Parathyroid adenoma (tissue), 2 donors: ENCODE results near the gene TTYH2.

Source experiments
- H2AFZ ChIP-seq: fragments of 300-600 bp; sonication (generic); one replicate; pipeline ENCODE4 v1.7.0; 2017; ENCODE audit warnings: antibody characterized with exemption, mild to moderate bottlenecking
- H3K27ac ChIP-seq: fragments of 300-600 bp; sonication (generic); one replicate; pipeline ENCODE4 v1.7.0; 2017
- H3K27me3 ChIP-seq: fragments of 300-600 bp; sonication (generic); one replicate; pipeline ENCODE4 v1.7.0; 2017; ENCODE audit warnings: low read length; ENCODE audit not compliant: control insufficient read depth, insufficient read depth
- H3K36me3 ChIP-seq: fragments of 300-600 bp; sonication (generic); one replicate; pipeline ENCODE4 v1.7.0; 2017; ENCODE audit warnings: low read length; ENCODE audit not compliant: control insufficient read depth, insufficient read depth
- H3K4me1 ChIP-seq: fragments of 300-600 bp; sonication (generic); one replicate; pipeline ENCODE4 v1.7.0; 2017; ENCODE audit warnings: control low read depth
- H3K4me2 ChIP-seq: fragments of 300-600 bp; sonication (generic); one replicate; pipeline ENCODE4 v1.7.0; 2017; ENCODE audit warnings: low read length
- H3K4me3 ChIP-seq: fragments of 300-600 bp; sonication (generic); one replicate; pipeline ENCODE4 v1.7.0; 2017; ENCODE audit warnings: low read depth, low read length
- H3K79me2 ChIP-seq: fragments of 300-600 bp; sonication (generic); one replicate; pipeline ENCODE4 v1.7.0; 2017; ENCODE audit warnings: control low read depth
- H3K9ac ChIP-seq: fragments of 300-600 bp; sonication (generic); one replicate; pipeline ENCODE4 v1.7.0; 2017; ENCODE audit warnings: mild to moderate bottlenecking
- H3K9me3 ChIP-seq: fragments of 300-600 bp; sonication (generic); one replicate; pipeline ENCODE4 v1.7.0; 2017; ENCODE audit warnings: low read length; ENCODE audit not compliant: control insufficient read depth
- TF ChIP-seq, protein P1 (sequence below): fragments of 300-600 bp; sonication (generic); IDR thresholded peaks from one replicate; pipeline ENCODE4 v1.7.0; 2017; ENCODE audit warnings: antibody characterized with exemption, mild to moderate bottlenecking
- donor health status: primary hyperparathyroidism.

Gene TTYH2

DNA sequence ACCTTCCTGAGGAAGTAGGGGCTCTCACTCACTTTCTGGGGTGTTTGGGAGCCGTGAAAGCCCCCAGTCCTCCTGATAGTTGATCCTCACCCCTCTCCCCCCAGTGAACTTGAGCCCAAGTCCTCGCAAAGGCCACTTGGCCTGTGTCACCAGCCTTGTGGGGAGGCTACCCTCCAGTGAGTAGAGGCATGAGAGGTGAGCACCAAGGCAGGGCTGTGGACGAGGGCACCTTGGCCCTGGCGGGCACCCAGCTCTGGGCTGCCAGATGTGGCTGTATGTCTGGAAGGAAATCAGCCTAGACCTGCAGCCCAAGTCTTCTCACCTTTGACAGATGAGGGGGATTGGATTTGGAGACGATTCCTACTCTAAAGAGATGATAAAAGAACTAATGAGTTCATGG lies 3.1 kb downstream of the TTYH2 start:
- no peaks in the 10 kb centered on the region for H3K27me3 ChIP-seq
- no peaks in the 10 kb centered on the region for H3K36me3 ChIP-seq
- H3K4me2 ChIP-seq, result no peak overlapping the region
- peaks cover 3% of the 10 kb centered on the region for H3K4me1 ChIP-seq
- no peaks in the 10 kb centered on the region for H3K9me3 ChIP-seq
- H3K9ac ChIP-seq, result no peak overlapping the region
- H3K4me3 ChIP-seq, result no peak overlapping the region
- no peak overlapping the region for H2AFZ ChIP-seq
- no peak overlapping the region for H3K27ac ChIP-seq
- TF ChIP-seq, protein P1, sequence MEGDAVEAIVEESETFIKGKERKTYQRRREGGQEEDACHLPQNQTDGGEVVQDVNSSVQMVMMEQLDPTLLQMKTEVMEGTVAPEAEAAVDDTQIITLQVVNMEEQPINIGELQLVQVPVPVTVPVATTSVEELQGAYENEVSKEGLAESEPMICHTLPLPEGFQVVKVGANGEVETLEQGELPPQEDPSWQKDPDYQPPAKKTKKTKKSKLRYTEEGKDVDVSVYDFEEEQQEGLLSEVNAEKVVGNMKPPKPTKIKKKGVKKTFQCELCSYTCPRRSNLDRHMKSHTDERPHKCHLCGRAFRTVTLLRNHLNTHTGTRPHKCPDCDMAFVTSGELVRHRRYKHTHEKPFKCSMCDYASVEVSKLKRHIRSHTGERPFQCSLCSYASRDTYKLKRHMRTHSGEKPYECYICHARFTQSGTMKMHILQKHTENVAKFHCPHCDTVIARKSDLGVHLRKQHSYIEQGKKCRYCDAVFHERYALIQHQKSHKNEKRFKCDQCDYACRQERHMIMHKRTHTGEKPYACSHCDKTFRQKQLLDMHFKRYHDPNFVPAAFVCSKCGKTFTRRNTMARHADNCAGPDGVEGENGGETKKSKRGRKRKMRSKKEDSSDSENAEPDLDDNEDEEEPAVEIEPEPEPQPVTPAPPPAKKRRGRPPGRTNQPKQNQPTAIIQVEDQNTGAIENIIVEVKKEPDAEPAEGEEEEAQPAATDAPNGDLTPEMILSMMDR, result no peak
- no peaks in the 10 kb centered on the region for H3K79me2 ChIP-seq

DNA sequence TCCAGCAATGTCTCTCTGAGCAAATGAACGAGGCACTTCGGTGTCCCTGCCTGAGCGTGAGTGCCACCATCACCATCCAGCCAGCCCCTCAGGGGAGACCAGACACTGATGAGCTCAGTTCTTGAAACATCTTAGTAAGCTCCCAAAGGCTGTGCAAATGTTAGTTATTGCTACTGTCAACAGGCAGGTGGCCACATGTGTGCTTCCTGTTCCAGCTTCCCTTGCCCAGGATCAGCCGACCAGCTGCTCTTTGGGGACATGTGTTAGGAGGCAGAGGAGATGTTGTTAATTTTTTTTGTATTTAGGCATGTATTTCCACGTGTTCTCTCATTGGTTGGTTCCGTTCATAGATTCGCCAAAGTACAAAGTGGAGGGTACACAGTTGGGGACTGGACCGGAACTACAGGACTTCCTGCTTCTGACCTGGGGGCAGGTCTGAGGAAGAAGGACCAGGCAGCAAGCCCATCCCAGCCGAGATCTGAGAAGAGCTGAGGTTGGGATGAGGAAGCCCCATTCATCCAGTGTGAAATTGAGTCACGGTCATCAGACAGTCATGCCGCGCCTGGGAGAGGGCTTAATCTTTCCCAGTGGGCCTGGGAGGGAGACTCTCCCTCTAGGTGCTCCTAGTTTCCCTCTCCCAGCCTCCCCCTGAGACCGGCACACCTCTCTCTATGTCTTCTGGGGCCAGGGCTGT lies 3.8 kb downstream of the TTYH2 start:
- H3K4me3 ChIP-seq, result no peak overlapping the region
- H3K27me3 ChIP-seq, result no peaks in the 10 kb centered on the region
- TF ChIP-seq, protein P1, result no peak
- H3K4me2 ChIP-seq, result no peak overlapping the region
- H3K79me2 ChIP-seq, result no peaks in the 10 kb centered on the region
- H3K9ac ChIP-seq, result no peak overlapping the region
- peaks cover 3% of the 10 kb centered on the region for H3K4me1 ChIP-seq
- no peak overlapping the region for H3K27ac ChIP-seq
- H2AFZ ChIP-seq, result no peak overlapping the region
- H3K36me3 ChIP-seq, result no peaks in the 10 kb centered on the region
- H3K9me3 ChIP-seq, result no peaks in the 10 kb centered on the region

DNA sequence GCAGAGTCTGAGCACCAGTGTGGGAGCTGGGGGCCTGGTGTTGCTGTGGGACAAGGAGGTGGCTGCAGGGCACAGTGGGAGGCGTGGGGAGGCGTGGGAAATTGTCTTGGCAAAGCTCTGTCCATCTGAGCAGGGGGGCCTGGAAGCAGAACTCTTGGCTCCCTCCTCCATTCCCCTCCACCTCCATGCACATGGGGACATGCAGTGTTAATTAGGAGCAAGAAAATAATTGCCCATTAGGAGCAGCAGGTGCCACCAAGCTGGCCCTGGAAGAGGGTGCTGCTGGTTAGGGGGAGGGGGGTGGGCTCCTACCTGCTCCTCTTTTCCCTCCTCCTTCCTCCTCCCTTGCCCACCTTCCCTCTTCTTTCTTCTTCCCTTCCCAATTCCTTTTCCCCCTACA lies 4.5 kb downstream of the TTYH2 start:
- no peak overlapping the region for H2AFZ ChIP-seq
- H3K27me3 ChIP-seq, result no peaks in the 10 kb centered on the region
- H3K4me3 ChIP-seq, result no peak overlapping the region
- TF ChIP-seq, protein P1, result no peak
- H3K27ac ChIP-seq, result no peak overlapping the region
- no peak overlapping the region for H3K4me2 ChIP-seq
- H3K4me1 ChIP-seq, result peaks cover 3% of the 10 kb centered on the region
- no peaks in the 10 kb centered on the region for H3K79me2 ChIP-seq
- no peak overlapping the region for H3K9ac ChIP-seq
- H3K36me3 ChIP-seq, result no peaks in the 10 kb centered on the region
- no peaks in the 10 kb centered on the region for H3K9me3 ChIP-seq

DNA sequence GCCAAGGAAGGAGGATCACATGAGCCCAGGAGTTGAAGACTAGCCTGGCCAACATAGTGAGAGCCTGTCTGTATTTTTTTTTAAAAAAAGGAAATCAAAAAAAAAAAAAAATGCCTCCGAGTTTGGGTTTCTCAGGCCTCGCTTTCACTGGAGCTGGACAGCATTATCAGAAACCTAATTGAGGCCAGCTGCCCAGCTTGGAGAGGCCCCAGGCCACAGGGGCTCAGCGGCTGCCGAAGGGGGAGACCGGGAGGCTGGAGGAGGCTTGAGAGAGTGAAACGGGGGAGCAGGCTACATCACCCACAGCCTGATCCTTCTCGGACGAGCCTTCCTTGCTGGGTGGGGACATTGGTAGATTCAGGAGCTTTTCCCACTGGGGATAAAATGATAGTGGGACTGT lies 5.1 kb downstream of the TTYH2 start:
- H3K9ac ChIP-seq, result no peak overlapping the region
- H3K79me2 ChIP-seq, result no peaks in the 10 kb centered on the region
- H2AFZ ChIP-seq, result no peak overlapping the region
- H3K27me3 ChIP-seq, result no peaks in the 10 kb centered on the region
- H3K36me3 ChIP-seq, result no peaks in the 10 kb centered on the region
- TF ChIP-seq, protein P1, result no peak
- H3K4me3 ChIP-seq, result no peak overlapping the region
- H3K27ac ChIP-seq, result no peak overlapping the region
- H3K9me3 ChIP-seq, result no peaks in the 10 kb centered on the region
- H3K4me1 ChIP-seq, result peaks cover 3% of the 10 kb centered on the region
- H3K4me2 ChIP-seq, result no peak overlapping the region

DNA sequence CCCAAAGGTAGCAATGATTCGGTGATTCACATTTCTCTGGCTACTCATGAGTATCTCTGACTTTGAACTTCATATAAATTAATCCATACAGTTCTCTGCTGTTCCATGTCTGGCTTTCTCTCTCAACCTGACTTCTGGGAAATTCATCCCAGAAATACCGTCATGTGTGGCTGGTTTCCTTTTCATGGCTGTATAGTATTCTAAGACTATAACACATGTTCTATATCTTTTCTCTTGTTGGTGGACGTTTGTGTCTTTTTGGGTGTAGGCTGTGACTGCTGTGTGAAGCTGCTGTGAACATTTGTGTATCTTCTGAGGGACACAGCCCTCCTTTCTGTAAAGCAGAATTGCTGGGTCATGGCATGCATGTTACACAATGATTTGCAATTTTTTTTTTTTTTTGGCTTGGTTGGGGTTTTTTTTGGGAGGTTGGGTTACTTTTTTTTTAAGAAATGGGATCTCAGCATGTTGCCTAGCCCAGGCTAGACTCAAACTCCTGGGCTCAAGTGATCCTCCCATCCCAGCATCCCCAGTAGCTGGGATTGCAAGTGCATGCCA lies 6.3 kb downstream of the TTYH2 start:
- Histone ChIP-seq H2AFZ (no peak overlapping the region), H3K79me2 (no peaks in the 10 kb centered on the region), H3K4me2 (no peak overlapping the region), H3K4me1 (no peaks in the 10 kb centered on the region), H3K27me3 (no peaks in the 10 kb centered on the region), H3K27ac (no peak overlapping the region), H3K9ac (no peak overlapping the region), H3K9me3 (no peaks in the 10 kb centered on the region), H3K4me3 (no peak overlapping the region), H3K36me3 (no peaks in the 10 kb centered on the region)
- TF ChIP-seq, protein P1, result no peak
